HUDEP-2 (cell line): ENCODE measurements around the gene OR7G3.

Experiments used
- DNase-seq, 76 experiments: peaks; one replicate each; lab custom pipeline; 2025; ENCODE audit not compliant: unreplicated experiment in 76 of 76; lab: John Stamatoyannopoulos, UW

Gene OR7G3

GRCh38 chr19:9109959-9110358 lies 16.8 kb downstream of the OR7G3 start:
- DNase-seq: no peak

- DNase-seq: no peak
Measured at GRCh38 chr19:9107375-9107774, 19.4 kb downstream of the OR7G3 start, which contains the start of gene OR7G2. Gene OR7G2 (minus strand): TSS chr19:9107475. CDS start chr19:9103243, 4,232 bp downstream.

GRCh38 chr19:9086761-9087160 lies 40.0 kb downstream of the OR7G3 start, which contains the start of gene OR1M1:
Gene OR1M1 (plus strand): TSS chr19:9087061. CDS start chr19:9093245, 6,184 bp downstream.
- no peak for DNase-seq

- no peak for DNase-seq
Measured at GRCh38 chr19:9078651-9079050, 48.1 kb downstream of the OR7G3 start.

GRCh38 chr19:9076901-9077300 lies 49.8 kb downstream of the OR7G3 start:
- no peak for DNase-seq
